GM18508 (cell line): Measurements from ENCODE around the gene ZC3H18.

ENCODE experiments used
- ATAC-seq: cut with Tn5 transposase; IDR thresholded peaks from one replicate; pipeline ENCODE4 v1.9.1; 2021; ENCODE audit warnings: moderate number of reproducible peaks; ENCODE audit not compliant: insufficient read depth, unreplicated experiment

The ZC3H18 gene

DNA sequence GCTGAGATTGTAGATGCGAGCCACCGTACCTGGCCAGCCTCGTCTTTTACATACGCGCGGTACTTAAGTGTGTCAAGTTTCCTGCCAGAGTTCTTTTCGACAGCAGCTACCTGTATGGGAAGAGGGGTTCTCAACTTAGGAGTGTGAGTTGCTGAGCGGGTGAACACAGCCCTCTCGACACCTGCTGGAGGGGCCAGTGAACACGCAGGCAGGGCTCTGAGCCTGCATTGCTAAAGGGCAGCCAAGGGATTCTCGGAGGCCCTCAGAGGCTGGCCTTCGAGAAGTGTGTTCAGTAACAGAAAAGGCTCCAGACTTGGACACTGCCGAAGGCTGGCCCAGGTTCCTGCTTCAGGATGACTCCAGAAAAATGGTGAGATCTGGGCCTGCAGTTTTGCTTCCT, 6.1 kb downstream of the ZC3H18 start:
- no peak for ATAC-seq

DNA sequence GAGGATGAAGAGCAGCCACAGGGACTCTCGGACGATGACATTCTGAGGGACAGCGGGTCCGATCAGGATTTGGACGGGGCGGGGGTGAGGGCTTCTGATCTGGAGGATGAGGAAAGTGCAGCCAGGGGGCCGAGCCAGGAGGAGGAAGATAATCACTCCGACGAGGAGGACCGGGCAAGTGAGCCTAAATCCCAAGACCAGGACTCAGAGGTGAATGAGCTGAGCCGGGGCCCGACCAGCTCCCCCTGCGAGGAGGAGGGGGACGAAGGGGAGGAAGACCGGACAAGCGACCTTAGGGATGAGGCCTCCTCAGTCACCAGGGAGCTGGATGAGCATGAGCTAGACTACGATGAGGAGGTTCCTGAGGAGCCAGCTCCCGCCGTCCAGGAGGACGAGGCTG, 7.0 kb downstream of the ZC3H18 start:
- ATAC-seq, result no peak

DNA sequence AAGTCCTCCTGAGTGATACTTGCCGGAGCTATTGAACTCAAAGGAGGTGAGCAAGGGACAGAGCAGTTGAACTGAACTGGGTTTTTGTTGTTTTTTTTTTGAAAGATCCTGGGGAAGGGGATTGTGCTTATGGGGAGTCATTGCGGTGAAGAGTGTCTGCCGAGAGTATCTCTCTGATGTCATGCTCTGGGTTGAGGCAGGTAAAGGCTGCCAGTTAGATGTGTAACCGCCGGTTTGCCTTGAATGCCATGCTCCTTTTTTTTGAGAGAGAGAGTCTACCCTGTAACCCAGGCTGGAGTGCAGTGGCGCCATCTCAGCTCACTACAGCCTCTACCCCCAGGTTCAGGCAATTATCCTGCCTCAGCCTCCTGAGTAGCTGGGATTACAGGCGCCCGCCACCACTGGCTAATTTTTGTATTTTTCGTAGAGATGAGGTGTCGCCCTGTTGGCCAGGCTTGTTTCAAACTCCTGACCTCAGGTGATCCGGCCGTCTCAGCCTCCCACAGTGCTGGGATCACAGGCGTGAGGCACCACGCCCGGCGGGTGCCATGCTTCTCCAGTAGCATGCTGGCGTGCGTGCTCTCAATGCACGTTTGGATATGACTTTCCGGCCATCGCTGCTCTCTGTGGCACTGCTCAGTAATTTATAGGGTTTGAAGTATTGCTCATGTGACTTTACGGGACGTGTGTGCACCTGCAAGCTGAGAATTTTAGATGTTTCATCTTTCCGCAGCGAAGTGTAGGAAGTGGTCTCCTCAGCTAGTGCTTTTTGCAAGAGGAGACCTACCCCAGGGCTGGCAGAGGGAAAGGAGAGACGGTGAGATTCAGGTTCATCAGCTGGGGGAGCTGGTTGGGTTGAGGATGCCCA, 8.5 kb downstream of the ZC3H18 start:
- no peak for ATAC-seq

DNA sequence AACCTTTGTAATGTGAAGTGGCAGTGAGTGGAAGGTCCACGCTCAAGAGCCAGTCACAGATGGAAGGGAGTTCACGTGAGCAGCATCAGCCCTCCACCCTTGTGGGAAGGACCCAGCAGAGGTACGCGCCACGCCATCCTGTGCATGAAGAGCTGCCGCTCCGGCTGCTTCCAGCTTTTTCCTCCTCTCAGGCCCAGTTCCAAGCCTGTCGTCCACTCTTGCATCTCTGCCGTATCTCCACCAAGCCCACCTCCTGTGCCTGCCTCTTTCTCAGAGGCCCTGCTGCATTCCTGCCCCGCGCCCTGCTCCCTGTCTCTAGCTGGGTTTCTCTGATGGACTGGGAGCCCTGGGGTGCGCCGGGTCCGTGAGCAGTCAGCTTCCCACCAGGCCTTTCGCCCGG, 10.2 kb downstream of the ZC3H18 start:
- no peak for ATAC-seq

DNA sequence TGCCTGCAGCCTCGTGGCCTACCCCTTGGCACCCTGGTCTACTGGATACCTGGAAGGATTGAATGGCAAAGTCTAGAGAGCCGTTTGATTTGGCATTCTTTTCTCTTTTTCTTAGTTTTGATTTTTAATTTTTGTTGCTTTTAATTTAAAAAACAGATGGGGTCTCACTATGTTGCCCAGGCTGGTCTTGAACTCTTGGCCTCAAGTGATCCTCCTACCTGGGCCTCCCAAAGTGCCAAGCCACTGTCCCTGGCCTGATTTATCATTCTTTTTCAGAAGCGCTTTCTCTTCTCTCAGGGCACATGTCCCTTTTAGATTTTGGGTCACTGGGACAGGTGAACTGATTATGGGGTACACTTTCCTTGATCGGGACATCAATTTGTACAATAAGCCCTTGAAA, 10.8 kb downstream of the ZC3H18 start:
- ATAC-seq, result no peak

DNA sequence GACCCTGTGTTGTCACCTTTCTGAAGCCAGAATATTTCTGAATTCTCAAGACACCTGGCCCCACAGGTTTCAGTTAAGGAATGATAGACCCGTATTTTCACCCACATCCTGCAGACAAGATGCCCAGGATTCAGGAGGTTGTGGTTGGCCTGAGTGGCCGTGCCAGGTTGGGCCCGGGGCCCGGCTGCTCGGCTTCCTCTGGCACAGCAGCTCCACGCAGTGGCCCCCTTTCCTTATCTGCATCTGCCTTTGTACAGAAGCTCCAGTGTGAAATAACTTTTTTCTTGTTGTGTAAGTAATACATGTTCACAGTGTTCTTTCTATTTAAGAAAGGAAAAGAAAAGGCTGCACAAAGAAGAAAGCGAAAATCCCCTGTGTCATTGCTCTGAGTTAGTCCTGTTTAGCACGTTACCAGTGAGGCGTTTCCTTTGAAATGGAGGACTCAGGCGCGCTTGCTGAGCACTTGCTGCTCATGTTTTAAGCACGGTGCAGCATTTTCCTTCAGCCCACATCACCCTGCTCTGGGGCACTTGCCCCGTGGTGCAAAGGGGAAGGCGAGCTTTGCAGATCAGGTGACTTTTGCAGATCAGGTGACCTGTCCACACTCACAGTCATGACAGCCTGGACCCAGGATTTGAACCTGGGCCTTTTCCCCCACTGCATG, 12.8 kb downstream of the ZC3H18 start:
- ATAC-seq, result no peak

DNA sequence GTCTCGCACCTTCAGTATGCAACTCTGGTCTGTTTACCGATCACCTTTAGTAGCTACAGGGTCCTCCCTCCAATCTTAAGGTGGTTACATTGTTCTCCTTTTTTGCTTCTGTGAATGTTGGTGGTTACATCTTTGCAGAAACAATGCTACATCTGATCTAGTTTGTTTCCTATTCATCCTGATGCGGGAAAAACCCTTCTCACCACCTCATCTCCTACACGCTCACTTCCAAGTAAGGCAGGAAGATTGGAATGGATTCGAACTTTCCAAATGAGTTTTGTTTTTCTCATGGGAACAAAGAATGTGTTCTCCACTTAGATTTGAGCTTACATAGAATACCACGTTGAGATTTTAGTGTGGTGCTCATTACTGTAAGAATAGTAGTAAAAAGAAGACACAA, 14.5 kb downstream of the ZC3H18 start:
- no peak for ATAC-seq

DNA sequence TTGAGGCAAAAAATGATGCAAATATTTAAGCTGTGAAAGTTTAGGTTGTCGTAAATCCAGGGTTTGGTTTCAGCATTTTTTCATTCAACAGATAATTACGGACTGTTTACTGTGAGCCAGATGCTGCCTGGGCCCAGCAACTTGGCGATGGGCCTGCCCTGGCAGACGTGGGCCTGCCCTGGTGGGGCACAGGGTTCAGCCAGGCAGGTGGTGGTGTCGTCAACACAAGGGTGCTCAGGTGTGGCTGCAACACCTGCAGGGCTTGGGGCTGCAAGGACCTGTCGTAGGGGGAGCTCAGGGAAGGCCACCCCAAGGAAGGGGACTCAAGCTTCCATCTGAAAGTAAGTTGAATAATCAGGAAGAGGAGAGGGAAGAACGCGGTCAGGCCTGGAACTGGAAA, 15.1 kb downstream of the ZC3H18 start:
- no peak for ATAC-seq

DNA sequence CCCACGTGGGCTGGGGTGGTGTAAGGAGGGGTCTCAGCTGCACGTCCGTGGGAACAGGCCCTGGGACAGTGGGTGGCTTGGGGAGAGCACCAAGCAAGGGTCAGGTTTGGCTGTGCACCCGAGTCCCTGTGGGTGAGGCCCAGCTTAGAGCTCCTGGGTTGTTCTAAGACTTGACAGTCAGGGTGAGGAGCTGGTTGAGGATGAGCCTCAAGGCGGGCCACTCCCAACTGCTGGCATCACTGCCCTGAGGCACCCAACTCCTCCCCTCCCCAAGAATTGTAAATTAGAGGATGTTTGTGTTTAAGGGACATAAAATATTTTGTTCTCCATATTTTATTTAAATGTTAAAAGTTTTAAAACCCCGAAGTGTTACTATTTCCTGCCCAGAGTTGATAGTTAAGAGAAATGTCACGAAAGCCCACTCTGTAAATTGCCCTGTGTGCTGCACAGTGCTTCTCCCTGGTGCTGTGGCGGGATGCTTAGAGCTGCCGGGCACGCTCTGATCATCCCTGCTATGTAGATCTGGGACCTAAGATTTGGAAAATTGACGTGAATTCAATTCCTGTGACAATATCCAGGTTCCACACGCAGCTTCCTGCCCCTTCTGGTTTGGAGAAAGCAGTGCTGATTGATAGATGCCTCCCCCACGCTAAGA, 15.9 kb downstream of the ZC3H18 start:
- ATAC-seq, result no peak

DNA sequence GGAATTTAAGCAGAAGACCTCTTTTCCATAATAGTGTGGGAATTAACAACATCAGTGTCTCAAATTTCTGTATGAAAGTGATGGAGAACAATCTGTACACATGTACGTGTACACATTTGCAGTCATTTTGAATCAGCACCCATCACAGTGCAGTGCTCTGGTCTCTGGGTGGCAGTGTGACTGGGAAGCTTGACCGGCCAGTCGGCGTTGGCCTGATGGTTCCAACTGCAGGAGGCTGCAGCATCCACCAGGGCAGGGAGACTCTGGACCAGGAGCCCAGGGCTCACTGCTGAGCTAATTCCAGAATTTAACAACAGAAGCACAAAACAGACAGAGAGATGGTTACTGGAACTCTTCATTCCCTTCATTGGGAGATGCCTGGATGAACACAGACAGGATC, 17.9 kb downstream of the ZC3H18 start:
- ATAC-seq, result no peak

DNA sequence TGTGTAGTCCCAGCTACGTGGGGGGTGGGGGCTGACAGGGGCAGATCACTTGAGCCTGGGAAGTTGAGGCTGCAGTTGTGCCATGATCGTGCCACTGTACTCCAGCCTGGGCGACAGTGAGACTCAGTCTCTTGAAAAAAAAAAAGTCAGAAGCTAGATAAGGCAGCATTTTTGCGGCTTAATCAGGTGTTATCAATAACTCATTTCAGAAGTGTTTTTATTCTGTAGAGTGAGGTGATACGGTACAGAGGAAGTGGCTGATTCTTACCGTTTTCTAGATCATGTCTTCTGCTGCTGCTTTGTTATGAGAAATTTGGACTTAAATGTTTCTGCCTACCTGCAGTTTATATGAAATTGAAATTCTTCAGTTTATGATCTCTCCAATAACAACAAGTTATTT, 18.6 kb downstream of the ZC3H18 start:
- ATAC-seq, result no peak

DNA sequence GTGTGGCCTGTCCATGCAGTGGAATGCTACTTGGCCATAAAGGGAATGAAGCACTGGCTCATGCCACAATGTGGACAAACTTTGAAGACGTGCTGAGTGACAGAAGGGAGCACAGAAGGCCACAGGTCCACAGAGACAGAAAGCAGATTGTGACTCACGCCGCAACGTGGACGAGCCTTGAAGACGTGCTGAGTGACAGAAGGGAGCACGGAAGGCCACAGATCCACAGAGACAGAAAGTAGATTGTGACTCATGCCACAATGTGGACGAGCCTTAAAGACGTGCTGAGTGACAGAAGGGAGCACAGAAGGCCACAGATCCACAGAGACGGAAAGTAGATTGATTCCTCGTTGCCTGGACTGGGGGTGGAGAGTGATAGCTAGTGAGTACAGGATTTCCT, 19.2 kb downstream of the ZC3H18 start:
- no peak for ATAC-seq

DNA sequence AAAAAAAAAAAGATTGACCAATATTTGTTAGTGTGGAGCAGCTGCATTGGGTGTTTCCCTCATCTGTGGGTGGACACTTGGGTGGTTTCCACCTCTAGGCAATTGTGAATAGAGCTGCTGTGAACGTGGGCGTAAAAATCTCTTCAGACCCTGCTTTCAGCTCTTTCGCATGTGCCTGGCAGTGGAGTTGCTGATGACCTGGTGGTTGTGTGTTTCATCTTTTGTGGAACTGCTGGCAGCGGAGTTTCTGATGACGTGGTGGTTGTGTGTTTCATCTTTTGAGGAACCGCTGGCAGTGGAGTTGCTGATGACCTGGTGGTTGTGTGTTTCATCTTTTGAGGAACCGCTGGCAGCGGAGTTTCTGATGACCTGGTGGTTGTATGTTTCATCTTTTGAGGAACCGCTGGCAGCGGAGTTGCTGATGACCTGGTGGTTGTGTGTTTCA, 21.4 kb downstream of the ZC3H18 start:
- ATAC-seq, result no peak

DNA sequence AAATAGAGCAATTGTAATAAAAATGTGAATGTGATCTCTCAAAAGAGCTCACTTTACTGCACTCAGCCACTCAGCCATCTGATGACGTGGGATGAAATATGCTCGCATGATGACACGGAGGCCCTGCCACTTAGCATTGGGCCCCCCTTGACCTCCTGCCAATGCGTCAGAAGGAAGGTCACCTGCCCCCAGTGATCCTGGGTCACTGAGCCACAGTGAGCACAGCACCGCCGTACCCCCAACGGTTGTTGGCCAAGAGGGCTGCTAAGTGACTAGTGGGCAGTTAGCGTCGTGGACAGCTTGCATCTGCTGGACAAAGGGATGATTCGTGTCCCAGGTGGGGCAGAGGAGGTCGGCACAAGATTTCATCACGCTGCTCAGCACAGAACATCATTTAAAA, 22.9 kb downstream of the ZC3H18 start:
- no peak for ATAC-seq

DNA sequence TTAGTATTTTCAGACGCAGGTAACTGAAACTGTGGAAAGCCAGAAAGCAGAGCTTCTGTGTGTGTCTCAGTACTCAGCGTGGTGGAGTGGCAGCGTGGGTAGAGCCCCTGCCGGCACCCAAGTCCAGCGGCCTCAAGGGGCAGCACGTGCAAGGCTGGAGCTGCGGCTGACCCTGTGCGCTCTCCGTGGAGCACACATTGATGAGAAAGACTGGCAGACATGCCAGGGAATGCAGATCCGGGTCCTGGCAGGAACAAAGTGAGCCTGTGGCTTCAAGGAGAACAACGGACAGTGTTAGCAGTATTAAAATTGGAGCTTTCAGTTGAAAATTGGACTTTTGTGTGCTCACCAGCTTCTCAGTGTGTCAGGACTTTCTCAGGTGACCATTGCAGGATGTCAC, 23.3 kb downstream of the ZC3H18 start:
- no peak for ATAC-seq

DNA sequence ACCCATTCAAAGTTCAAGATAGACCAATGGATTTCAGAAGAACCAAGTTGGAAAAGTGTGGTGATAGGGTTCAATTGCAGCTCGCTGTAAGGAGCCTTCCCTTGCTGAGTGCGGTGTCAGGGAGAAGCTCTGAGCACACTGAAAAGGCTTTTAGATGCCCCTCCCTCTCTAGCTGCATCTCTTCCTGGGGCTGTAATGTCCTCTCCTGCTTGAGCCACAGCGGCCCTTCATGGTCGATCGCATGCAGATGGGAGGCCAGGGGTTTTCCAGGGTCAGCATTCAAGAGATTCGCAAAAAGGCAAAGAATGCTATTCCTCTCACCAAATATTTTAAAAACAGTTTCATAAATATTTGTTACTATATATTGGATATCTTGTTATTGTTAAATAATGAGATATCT, 23.7 kb downstream of the ZC3H18 start:
- no peak for ATAC-seq

DNA sequence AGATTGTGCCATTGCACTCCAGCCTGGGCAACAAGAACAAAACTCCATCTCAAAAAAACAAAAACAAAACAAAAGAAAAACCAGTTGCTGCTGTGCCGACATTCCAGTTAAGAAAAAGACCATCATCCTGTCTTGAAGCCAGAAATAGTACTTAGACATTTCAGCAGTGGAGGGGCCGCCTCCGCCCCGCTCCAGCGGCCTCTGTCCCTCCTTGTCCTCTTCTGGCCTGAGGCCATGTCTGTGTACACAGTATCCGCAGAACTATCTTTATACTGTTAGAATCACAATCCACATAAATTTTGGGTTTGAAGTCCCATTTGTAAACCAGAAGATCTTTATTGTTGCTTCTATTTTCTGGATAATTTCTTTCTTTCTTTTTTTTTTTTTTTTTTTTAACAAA, 24.9 kb downstream of the ZC3H18 start:
- no peak for ATAC-seq

DNA sequence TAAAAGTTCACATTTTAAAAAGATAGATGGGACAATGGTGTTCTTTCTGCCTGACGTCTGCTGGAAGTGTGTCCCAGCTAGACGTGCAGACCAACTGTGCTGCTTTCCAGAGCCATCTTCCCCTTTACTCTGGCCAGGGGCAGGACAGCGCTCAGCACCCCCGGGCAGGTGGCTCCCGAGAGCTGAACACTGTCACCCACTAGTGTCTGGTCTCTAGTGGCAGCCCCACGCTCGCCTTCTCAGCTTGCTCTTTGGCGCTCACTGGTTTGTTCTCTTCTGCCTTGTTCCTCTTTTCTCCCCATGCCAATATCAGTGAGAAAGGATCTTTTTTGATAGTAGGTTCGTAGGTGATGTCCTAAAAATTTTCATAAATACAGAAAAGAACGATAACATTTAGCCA, 25.7 kb downstream of the ZC3H18 start:
- no peak for ATAC-seq

DNA sequence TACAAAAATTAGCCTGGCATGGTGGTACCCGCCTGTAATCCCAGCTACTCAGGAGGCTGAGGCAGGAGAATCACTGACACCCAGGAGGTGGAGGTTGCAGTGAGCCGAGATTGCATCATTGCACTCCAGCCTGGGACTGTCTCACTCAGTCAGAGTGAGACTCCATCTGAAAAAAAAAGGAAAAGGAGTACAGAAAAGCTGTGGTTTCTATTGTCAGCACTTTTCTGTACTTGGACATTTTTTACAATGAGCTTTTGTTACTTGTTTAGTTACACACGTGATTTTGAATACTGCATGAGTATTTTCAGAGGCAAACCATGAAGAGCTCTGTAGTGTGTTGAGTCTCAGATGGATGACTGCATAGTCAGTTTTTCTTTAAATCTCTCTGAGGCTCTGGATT, 26.3 kb downstream of the ZC3H18 start:
- ATAC-seq, result no peak

DNA sequence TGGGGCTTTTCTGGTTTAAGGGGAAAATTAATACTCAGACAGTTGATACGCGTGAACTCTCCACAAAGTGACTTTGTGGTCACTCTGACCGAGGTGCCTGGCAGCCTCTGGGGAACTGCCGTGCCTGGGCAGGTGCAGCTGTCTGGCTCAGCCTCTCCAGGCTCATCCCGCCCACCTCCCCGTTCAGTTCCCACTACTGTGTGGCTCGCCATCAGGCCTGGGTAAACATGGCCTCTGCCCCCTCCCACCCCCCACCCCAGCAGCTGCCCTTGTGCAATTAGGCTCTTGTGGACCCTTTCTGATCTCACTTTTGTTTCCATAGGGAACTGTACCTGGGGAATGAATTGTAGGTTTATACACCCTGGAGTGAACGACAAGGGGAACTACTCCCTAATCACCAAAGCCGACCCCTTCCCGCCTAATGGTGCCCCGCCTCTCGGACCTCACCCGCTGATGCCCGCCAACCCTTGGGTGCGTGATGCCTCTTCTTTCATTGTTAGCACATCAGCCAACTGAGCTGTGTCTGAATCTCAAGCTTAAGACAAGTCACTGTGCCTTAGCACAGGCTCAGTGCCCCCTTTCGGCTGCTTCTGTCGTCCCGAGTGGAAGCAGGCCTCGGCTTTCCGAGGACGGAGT, 27.8 kb downstream of the ZC3H18 start:
- no peak for ATAC-seq
